Suprapubic skin (tissue), 4 donors: ENCODE data around the gene CCDC88C. TPM values are rescaled to one million over a fixed set of nuclear protein-coding genes. Genes with fewer than 3 reads are reported as not detected.

Experiments used
- DNase-seq, 2 donors: peaks; one replicate each; pipeline ENCODE4 v3.0.0-alpha.2; 2019; ENCODE audit warnings: low spot score in 2 of 2
- H3K27ac ChIP-seq: fragments of 200-600 bp; sonication (generic); one replicate; pipeline ENCODE4 v1.5.1; 2019
- H3K27me3 ChIP-seq: fragments of 200-600 bp; sonication (generic); one replicate; pipeline ENCODE4 v1.5.1; 2019
- H3K36me3 ChIP-seq: fragments of 200-600 bp; sonication (generic); one replicate; pipeline ENCODE4 v1.5.1; 2019
- H3K4me1 ChIP-seq: fragments of 200-600 bp; sonication (generic); one replicate; pipeline ENCODE4 v1.5.1; 2019
- H3K4me3 ChIP-seq: fragments of 200-600 bp; sonication (generic); one replicate; pipeline ENCODE4 v1.5.1; 2019; ENCODE audit warnings: mild to moderate bottlenecking
- H3K9me3 ChIP-seq: fragments of 200-600 bp; sonication (generic); one replicate; pipeline ENCODE4 v1.5.1; 2019
- EP300 ChIP-seq: sonication (generic); formaldehyde crosslinking; IDR thresholded peaks from one replicate; pipeline ENCODE4 v1.6.1; 2017; ENCODE audit warnings: antibody characterized with exemption
- POLR2A ChIP-seq, 2 donors: fragments of 450-650 bp; IDR thresholded peaks; one replicate each; pipeline ENCODE4 v1.6.1; 2017; ENCODE audit warnings: antibody characterized with exemption in 2 of 2, mild to moderate bottlenecking in 2 of 2, moderate library complexity in 2 of 2
- POLR2AphosphoS5 ChIP-seq, 3 donors: sonication (generic); formaldehyde crosslinking; IDR thresholded peaks; one replicate each; pipeline ENCODE4 v1.6.1; 2017; ENCODE audit warnings: antibody characterized with exemption in 3 of 3
- WGBS: methylation state at CpG from one replicate; pipeline ENCODE4 v1.1.5; 2018; 5-methylcytosine and 5-hydroxymethylcytosine counted together
- total RNA-seq, 4 donors: library from RNA; depleted of rRNA; stranded (reverse); fragments of >200 nt; gene quantifications; one replicate each; pipeline ENCODE4 v1.1.0, GENCODE V29; 2016
- TF ChIP-seq, protein P1 (sequence below), 2 donors: fragments of 200-600 bp in 1 of 2; fragments of 450-650 bp in 1 of 2; sonication (generic) in 1 of 2; IDR thresholded peaks; one replicate each; pipeline ENCODE4 v1.5.1; 2016 to 2019; ENCODE audit warnings: antibody characterized with exemption in 2 of 2, mild to moderate bottlenecking in 1 of 2, moderate library complexity in 1 of 2

CCDC88C gene, protein sequence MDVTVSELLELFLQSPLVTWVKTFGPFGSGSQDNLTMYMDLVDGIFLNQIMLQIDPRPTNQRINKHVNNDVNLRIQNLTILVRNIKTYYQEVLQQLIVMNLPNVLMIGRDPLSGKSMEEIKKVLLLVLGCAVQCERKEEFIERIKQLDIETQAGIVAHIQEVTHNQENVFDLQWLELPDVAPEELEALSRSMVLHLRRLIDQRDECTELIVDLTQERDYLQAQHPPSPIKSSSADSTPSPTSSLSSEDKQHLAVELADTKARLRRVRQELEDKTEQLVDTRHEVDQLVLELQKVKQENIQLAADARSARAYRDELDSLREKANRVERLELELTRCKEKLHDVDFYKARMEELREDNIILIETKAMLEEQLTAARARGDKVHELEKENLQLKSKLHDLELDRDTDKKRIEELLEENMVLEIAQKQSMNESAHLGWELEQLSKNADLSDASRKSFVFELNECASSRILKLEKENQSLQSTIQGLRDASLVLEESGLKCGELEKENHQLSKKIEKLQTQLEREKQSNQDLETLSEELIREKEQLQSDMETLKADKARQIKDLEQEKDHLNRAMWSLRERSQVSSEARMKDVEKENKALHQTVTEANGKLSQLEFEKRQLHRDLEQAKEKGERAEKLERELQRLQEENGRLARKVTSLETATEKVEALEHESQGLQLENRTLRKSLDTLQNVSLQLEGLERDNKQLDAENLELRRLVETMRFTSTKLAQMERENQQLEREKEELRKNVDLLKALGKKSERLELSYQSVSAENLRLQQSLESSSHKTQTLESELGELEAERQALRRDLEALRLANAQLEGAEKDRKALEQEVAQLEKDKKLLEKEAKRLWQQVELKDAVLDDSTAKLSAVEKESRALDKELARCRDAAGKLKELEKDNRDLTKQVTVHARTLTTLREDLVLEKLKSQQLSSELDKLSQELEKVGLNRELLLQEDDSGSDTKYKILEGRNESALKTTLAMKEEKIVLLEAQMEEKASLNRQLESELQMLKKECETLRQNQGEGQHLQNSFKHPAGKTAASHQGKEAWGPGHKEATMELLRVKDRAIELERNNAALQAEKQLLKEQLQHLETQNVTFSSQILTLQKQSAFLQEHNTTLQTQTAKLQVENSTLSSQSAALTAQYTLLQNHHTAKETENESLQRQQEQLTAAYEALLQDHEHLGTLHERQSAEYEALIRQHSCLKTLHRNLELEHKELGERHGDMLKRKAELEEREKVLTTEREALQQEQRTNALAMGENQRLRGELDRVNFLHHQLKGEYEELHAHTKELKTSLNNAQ (N-terminal part only)
- 10 to 100 TPM; 16.6 to 25.0 (median 22.8) TPM for total RNA-seq

DNA sequence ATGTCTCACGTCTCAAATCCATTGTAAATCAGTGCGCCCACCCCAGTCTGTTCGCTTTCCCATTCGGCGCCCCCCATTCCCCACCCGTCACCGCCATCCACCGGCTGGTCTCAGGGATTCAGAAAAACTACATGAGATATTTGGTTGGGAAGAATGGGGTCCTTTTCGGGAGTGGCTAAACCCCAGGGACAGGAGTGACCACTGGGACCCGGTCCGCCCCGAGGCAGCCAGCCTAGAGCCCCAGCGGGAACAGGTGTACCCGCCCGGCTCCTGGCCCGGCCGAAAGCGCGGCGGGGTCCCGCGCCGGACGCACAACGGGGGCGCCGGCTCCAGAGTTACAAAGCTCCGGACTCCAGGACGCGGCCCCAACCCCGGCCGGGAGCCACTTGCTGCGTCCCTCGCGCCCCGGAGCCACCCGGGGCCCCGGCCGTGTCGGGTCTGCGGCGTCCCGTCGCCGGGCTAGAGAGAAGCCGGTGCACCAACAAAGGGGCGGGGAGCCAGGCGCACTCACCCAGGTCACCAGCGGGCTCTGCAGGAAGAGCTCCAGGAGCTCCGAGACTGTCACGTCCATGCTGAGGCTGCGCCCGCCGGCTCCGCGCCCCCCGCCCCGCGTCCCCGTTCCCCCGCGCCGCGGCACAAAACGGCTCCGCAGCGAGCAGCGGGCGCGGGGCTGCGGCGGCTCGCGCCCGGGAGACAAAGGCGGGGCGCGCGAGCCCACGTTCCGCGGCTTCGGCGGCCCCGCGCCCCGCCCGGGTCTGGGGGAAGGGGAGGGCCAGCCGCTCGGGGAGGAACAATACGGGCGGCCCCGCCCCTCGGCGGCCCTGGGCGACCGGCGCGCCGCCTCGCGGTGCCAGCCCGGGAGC lies at the start of gene CCDC88C:
Gene CCDC88C, minus strand, starts transcription at position 701 of the 863 bp plus-strand sequence. Its CDS starts 130 bp downstream, at position 571.
- H3K27me3 ChIP-seq = no peaks in the 10 kb centered on the region
- DNase-seq = peak in 1 of 2 donors; percentile 74
- 0% methylated on average over 9 of the region's 103 CpGs for WGBS
- H3K27ac ChIP-seq = peak within 1 kb of the TSS; percentile 19
- TF ChIP-seq POLR2A (IDR thresholded peaks at IDR 0.05) (no peak), POLR2AphosphoS5 (IDR thresholded peaks at IDR 0.05) (no peak), EP300 (no peak)
- TF ChIP-seq, protein P1, sequence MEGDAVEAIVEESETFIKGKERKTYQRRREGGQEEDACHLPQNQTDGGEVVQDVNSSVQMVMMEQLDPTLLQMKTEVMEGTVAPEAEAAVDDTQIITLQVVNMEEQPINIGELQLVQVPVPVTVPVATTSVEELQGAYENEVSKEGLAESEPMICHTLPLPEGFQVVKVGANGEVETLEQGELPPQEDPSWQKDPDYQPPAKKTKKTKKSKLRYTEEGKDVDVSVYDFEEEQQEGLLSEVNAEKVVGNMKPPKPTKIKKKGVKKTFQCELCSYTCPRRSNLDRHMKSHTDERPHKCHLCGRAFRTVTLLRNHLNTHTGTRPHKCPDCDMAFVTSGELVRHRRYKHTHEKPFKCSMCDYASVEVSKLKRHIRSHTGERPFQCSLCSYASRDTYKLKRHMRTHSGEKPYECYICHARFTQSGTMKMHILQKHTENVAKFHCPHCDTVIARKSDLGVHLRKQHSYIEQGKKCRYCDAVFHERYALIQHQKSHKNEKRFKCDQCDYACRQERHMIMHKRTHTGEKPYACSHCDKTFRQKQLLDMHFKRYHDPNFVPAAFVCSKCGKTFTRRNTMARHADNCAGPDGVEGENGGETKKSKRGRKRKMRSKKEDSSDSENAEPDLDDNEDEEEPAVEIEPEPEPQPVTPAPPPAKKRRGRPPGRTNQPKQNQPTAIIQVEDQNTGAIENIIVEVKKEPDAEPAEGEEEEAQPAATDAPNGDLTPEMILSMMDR (IDR thresholded peaks at IDR 0.05) = no peak
- H3K4me1 ChIP-seq = peaks cover 35% of the 10 kb centered on the region
- H3K4me3 ChIP-seq = peak within 1 kb of the TSS; percentile 65
- H3K36me3 ChIP-seq = no peaks in the 10 kb centered on the region
- H3K9me3 ChIP-seq = no peaks in the 10 kb centered on the region

DNA sequence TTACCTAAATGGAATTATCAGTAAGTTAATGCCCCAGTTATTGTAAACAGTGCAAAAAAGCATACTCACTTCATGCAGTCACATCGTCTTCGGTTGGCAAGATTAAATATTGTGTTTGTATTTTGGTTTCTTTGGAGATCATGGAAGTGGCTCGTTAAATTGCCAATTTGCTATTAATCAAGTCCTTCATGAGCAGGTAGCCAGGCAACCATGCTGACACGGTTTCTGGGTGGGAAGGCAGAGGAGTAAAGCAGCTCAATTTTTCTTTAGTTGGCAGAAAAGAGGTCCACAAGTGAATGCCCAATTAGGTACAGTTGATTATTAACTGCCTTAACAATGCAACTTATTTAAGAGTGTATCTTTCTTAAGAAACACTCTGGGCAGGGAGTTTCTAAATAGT lies 48.6 kb upstream of the CCDC88C start:
- H3K36me3 ChIP-seq = peaks cover 79% of the 10 kb centered on the region

DNA sequence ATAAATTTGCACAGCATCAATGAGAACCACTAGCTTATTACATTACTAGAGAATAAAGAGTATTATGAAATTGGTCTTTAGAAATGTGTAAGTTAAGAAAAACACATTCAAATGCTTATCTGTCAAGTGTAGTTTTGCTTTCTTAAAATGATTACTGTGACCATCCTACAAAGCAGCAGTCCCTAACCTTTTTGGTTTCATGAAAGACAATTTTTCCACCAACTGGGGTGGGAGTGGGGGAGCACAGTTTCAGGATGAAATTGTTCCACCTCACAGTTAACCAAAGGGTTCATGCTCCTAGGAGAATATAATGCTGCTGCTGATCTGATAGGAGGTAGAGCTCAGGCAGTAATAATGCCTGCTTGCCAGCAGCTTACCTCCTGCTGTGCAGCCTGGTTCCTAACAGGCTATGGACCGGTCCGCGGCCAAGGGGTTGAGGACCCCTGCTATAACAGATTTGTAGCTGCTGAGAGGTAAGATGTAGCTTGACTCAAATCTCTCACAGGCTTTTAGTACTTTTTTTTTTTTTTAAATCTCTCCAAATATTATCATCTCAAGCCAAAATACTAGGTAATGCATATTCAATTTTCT lies 47.1 kb upstream of the CCDC88C start:
- Histone ChIP-seq H3K4me1 (no peaks in the 10 kb centered on the region), H3K27ac (no peak overlapping the region), H3K4me3 (no peak overlapping the region), H3K27me3 (no peaks in the 10 kb centered on the region), H3K9me3 (no peaks in the 10 kb centered on the region), H3K36me3 (peaks cover 78% of the 10 kb centered on the region)
- TF ChIP-seq POLR2AphosphoS5 (IDR thresholded peaks at IDR 0.05) = no peak
- no peak for TF ChIP-seq EP300
- TF ChIP-seq POLR2A (IDR thresholded peaks at IDR 0.05) = no peak
- TF ChIP-seq, protein P1 (IDR thresholded peaks at IDR 0.05) = no peak
- 60% methylated on average over 3 of the region's 3 CpGs for WGBS
- DNase-seq = no peak

More for the DNA sequence above, 48.6 kb upstream of the CCDC88C start:
- Histone ChIP-seq H3K27ac (no peak overlapping the region), H3K27me3 (no peaks in the 10 kb centered on the region), H3K4me3 (no peak overlapping the region), H3K4me1 (no peaks in the 10 kb centered on the region), H3K9me3 (no peaks in the 10 kb centered on the region)
- no peak for DNase-seq
- TF ChIP-seq POLR2AphosphoS5 (IDR thresholded peaks at IDR 0.05) (no peak), EP300 (no peak), POLR2A (IDR thresholded peaks at IDR 0.05) (no peak)
- TF ChIP-seq, protein P1 (IDR thresholded peaks at IDR 0.05) = no peak
- WGBS = 33% methylated on average over 4 of the region's 4 CpGs

DNA sequence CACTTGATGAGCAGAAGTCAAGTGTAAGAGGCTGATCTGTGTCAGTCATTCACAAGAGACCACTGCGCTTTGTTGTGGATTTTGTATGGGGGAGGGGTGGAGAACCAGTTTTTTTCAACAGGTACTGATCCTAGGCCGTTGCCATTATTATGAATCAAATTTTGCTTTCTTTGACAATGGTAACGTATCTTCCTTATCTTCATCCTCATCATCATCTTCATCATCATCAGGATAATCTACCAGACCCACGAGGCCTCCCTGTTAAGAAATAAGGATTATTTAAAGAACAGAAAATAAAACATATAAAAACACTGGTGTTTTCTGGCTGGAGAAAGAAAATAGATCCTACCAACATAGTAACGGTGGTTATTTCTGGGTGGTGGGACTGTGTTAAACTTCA lies 41.0 kb upstream of the CCDC88C start:
- no peak overlapping the region for H3K27ac ChIP-seq
- no peak overlapping the region for H3K4me3 ChIP-seq
- no peaks in the 10 kb centered on the region for H3K27me3 ChIP-seq
- TF ChIP-seq, protein P1 (IDR thresholded peaks at IDR 0.05) = no peak
- TF ChIP-seq POLR2A (IDR thresholded peaks at IDR 0.05) = no peak
- no peak for TF ChIP-seq POLR2AphosphoS5 (IDR thresholded peaks at IDR 0.05)
- no peak for TF ChIP-seq EP300
- H3K4me1 ChIP-seq = no peaks in the 10 kb centered on the region
- DNase-seq = no peak
- H3K9me3 ChIP-seq = no peaks in the 10 kb centered on the region
- peaks cover 78% of the 10 kb centered on the region for H3K36me3 ChIP-seq
- WGBS = 88% methylated on average over 5 of the region's 5 CpGs
